Measurements from ENCODE around the gene CCL24. TPM values are rescaled to one million over a fixed set of nuclear protein-coding genes. Genes with fewer than 3 reads are reported as not detected.
"Not testable (repeated sequence)": the region's sequence is repeated elsewhere in the genome, so short reads cannot be mapped to it uniquely, and the experiment has no call there.

CCL24 gene
- total and polyA plus RNA-seq, 10 donors, result 3.8 to 321 (median 85.1) TPM

- intact Hi-C loops (cut with DNase I; ENCODE audit: low total_unique reads), result no loop called here
- DNase-seq, result no peak
- Histone ChIP-seq H3K27ac (no peak overlapping the region), H3K9me3 (no peaks in the 10 kb centered on the region), H3K4me1 (peaks cover 0 to 26% (median 3%) of the 10 kb centered on the region in 6 donors), H3K4me3 (no peak overlapping the region), H3K27me3 (replicated peaks in 1 of 7) (peaks cover 0 to 13% (median 0%) of the 10 kb centered on the region in 7 donors), H3K36me3 (no peaks in the 10 kb centered on the region)
- 61 to 75% (median 64%) methylated on average over 4 of the region's 4 CpGs for WGBS, 5 donors
- TF ChIP-seq POLR2AphosphoS5 (IDR thresholded peaks at IDR 0.05), result no peak
- TF ChIP-seq, protein P1, sequence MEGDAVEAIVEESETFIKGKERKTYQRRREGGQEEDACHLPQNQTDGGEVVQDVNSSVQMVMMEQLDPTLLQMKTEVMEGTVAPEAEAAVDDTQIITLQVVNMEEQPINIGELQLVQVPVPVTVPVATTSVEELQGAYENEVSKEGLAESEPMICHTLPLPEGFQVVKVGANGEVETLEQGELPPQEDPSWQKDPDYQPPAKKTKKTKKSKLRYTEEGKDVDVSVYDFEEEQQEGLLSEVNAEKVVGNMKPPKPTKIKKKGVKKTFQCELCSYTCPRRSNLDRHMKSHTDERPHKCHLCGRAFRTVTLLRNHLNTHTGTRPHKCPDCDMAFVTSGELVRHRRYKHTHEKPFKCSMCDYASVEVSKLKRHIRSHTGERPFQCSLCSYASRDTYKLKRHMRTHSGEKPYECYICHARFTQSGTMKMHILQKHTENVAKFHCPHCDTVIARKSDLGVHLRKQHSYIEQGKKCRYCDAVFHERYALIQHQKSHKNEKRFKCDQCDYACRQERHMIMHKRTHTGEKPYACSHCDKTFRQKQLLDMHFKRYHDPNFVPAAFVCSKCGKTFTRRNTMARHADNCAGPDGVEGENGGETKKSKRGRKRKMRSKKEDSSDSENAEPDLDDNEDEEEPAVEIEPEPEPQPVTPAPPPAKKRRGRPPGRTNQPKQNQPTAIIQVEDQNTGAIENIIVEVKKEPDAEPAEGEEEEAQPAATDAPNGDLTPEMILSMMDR (IDR thresholded peaks at IDR 0.05 in 8 of 11, conservative IDR thresholded peaks at IDR 0.05 in 3 of 11), result no peak
- no peak for TF ChIP-seq POLR2A (IDR thresholded peaks at IDR 0.05)
Measured at GRCh38 chr7:75798770-75799169, 14.8 kb downstream of the CCL24 start.

- no peak for DNase-seq
- intact Hi-C loops (cut with DNase I; ENCODE audit: low total_unique reads), result no loop called here
- Histone ChIP-seq H3K27ac (peak overlapping the region in 5 of 8 donors; percentile 27 to 81 (median 75)), H3K27me3 (replicated peaks in 1 of 7) (peaks cover 0 to 13% (median 0%) of the 10 kb centered on the region in 7 donors), H3K4me3 (no peak overlapping the region), H3K9me3 (no peaks in the 10 kb centered on the region), H3K36me3 (no peaks in the 10 kb centered on the region), H3K4me1 (peaks cover 0 to 29% (median 5%) of the 10 kb centered on the region in 6 donors)
- 84 to 90% (median 86%) methylated on average over 6 of the region's 6 CpGs for whole genome bisulfite sequencing, 5 donors
- TF ChIP-seq, protein P1 (IDR thresholded peaks at IDR 0.05 in 8 of 11, conservative IDR thresholded peaks at IDR 0.05 in 3 of 11), result no peak
- TF ChIP-seq POLR2AphosphoS5 (IDR thresholded peaks at IDR 0.05), result no peak
- no peak for TF ChIP-seq POLR2A (IDR thresholded peaks at IDR 0.05)
Measured at GRCh38 chr7:75796420-75796819, 17.2 kb downstream of the CCL24 start.

- no peak for DNase-seq
- H3K27me3 ChIP-seq (replicated peaks in 1 of 7), result peaks cover 0 to 13% (median 0%) of the 10 kb centered on the region in 7 donors
- whole genome bisulfite sequencing, 5 donors, result 38 to 48% (median 43%) methylated on average over 9 of the region's 9 CpGs
- peak in 1 of 3 donors; percentile 83 for TF ChIP-seq POLR2AphosphoS5 (IDR thresholded peaks at IDR 0.05)
- TF ChIP-seq, protein P1 (IDR thresholded peaks at IDR 0.05 in 8 of 11, conservative IDR thresholded peaks at IDR 0.05 in 3 of 11), result no peak
- no peak for TF ChIP-seq POLR2A (IDR thresholded peaks at IDR 0.05)
- H3K36me3 ChIP-seq, result no peaks in the 10 kb centered on the region
- no peaks in the 10 kb centered on the region for H3K9me3 ChIP-seq
- peak overlapping the region in 5 of 8 donors; percentile 49 to 81 (median 75) for H3K27ac ChIP-seq
- H3K4me3 ChIP-seq, result no peak overlapping the region
- H3K4me1 ChIP-seq, result peaks cover 0 to 29% (median 5%) of the 10 kb centered on the region in 6 donors
- intact Hi-C loops (cut with DNase I; ENCODE audit: low total_unique reads), result no loop called here
Measured at GRCh38 chr7:75795831-75796285, 17.7 kb downstream of the CCL24 start.

- no peaks in the 10 kb centered on the region for H3K36me3 ChIP-seq
- no peak overlapping the region for H3K27ac ChIP-seq
- H3K9me3 ChIP-seq, result no peaks in the 10 kb centered on the region
- H3K4me1 ChIP-seq, result peaks cover 0 to 29% (median 5%) of the 10 kb centered on the region in 6 donors
- TF ChIP-seq POLR2A (IDR thresholded peaks at IDR 0.05) (no peak), POLR2AphosphoS5 (IDR thresholded peaks at IDR 0.05) (no peak)
- TF ChIP-seq, protein P1 (IDR thresholded peaks at IDR 0.05 in 8 of 11, conservative IDR thresholded peaks at IDR 0.05 in 3 of 11), result no peak
- no peak for DNase-seq
- H3K4me3 ChIP-seq, result no peak overlapping the region
- 85 to 90% (median 86%) methylated on average over 2 of the region's 2 CpGs for WGBS, 5 donors
- intact Hi-C loops (cut with DNase I; ENCODE audit: low total_unique reads), result no loop called here
- H3K27me3 ChIP-seq (replicated peaks in 1 of 7), result peaks cover 0 to 10% (median 0%) of the 10 kb centered on the region in 7 donors
Measured at GRCh38 chr7:75793676-75794075, 19.9 kb downstream of the CCL24 start.

DNA sequence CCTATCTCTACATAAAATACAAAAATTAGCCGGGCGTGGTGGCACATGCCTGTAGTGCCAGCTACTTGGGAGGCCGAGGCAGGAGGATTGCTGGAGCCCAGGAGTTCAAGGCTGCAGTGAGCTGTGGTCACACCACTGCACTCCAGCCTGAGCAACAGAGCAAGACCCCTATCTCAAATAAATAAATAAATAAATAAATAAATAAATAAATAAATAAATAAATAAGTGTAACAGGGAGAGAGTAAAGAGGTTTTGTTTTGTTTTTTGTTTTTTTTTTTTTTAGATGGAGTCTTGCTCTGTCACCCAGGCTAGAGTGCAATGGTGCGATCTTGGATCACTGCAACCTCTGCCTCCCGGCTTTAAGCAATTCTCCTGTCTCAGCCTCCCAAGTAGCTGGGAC lies 21.0 kb downstream of the CCL24 start:
- DNase-seq; H3K27ac ChIP-seq; H3K36me3 ChIP-seq; intact Hi-C loops (cut with DNase I; ENCODE audit: low total_unique reads); H3K4me3 ChIP-seq; H3K9me3 ChIP-seq: not testable (repeated sequence)
- H3K4me1 ChIP-seq, result peaks cover 0 to 29% (median 5%) of the 10 kb centered on the region in 6 donors
- 89 to 98% (median 95%) methylated on average over 5 of the region's 5 CpGs for WGBS, 5 donors
- peaks cover 0 to 10% (median 0%) of the 10 kb centered on the region in 7 donors for H3K27me3 ChIP-seq (replicated peaks in 1 of 7)

Measured in spleen (tissue), 11 donors.